GM13976 (cell line): ENCODE measurements around the gene FRYL.

Experiments
- DNase-seq: peaks from one replicate; pipeline ENCODE4 v3.0.0; 2012; ENCODE audit warnings: low spot score
- in situ Hi-C: fragments of 300-500 bp; cut with MboI; formaldehyde crosslinking; loops from one replicate; pipeline ENCODE4 v1.12.0; 2022; ENCODE audit warnings: low sequenced_read_pairs, mixed read lengths, inconsistent platforms; ENCODE audit not compliant: unreplicated experiment
- TF ChIP-seq, protein P1 (sequence below): IDR thresholded peaks from 2 replicates; pipeline ENCODE4 v1.5.1; 2012; ENCODE audit warnings: borderline replicate concordance, mild to moderate bottlenecking; ENCODE audit not compliant: insufficient read depth; ENCODE audit errors: extremely low read depth, missing control alignments, control extremely low read depth

FRYL gene

GRCh38 chr4:48796191-48796926 lies 16.3 kb upstream of the FRYL start:
- in situ Hi-C loops = no loop called here
- DNase-seq = no peak
- TF ChIP-seq, protein P1, sequence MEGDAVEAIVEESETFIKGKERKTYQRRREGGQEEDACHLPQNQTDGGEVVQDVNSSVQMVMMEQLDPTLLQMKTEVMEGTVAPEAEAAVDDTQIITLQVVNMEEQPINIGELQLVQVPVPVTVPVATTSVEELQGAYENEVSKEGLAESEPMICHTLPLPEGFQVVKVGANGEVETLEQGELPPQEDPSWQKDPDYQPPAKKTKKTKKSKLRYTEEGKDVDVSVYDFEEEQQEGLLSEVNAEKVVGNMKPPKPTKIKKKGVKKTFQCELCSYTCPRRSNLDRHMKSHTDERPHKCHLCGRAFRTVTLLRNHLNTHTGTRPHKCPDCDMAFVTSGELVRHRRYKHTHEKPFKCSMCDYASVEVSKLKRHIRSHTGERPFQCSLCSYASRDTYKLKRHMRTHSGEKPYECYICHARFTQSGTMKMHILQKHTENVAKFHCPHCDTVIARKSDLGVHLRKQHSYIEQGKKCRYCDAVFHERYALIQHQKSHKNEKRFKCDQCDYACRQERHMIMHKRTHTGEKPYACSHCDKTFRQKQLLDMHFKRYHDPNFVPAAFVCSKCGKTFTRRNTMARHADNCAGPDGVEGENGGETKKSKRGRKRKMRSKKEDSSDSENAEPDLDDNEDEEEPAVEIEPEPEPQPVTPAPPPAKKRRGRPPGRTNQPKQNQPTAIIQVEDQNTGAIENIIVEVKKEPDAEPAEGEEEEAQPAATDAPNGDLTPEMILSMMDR = no peak

DNA sequence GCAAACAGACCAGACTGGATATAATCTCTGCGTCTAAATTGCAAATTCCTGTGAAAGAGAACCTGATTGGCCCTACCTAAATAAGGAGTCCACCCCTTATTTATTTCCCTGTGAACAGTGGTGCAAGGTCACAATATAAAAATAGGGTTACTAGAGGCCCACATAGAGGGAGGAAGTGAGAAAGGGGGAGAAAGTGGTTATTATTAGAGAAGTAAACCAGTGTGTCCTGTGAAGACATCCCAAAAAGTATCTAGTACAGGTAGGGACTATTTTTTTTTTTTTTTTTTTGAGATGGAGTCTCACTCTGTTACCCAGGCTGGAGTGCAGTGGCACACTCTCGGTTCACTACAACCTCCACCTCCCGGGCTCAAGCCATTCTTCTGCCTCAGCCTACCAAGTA lies 15.0 kb upstream of the FRYL start:
- TF ChIP-seq, protein P1 = no peak
- in situ Hi-C loops = no loop called here
- no peak for DNase-seq

DNA sequence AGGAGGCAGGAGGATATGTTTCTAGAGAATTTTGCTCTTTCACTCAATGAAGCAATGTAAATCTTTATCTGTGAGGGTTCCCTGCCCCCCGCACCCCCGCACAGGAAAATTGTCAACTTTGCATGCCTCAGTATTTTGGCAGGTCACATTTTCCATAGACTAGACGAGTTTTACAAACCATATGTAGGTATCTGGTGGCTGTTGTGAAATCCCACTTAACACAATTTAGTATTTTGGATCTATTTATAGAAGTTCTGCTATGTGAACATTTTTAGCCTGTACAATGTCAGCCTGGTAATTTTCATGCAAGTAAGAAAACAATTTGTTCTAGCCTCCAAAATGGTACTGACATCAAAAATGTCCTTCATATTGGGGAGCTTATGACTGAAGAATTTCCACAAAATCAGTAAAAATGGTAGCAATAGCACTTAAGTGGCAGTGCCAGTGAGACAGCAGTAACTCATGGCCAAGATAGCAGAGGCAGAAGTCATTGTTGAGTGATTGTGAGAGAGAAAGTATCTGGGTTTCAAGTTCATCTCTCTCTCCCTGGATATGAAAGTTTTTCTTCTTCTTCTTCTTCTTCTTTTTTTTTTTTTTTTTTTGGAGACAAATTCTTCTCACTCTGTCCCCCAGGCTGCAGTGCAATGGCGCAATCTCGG lies 12.4 kb upstream of the FRYL start:
- no peak for DNase-seq
- in situ Hi-C loops = no loop called here
- TF ChIP-seq, protein P1 = no peak

- TF ChIP-seq, protein P1 = no peak
- in situ Hi-C loops = no loop called here
These were observed 11.2 kb upstream of the FRYL start for GRCh38 chr4:48791313-48791712.

GRCh38 chr4:48790561-48790960 lies 10.5 kb upstream of the FRYL start:
- in situ Hi-C loops = no loop called here
- TF ChIP-seq, protein P1 = no peak

More at GRCh38 chr4:48791313-48791712, 11.2 kb upstream of the FRYL start:
- DNase-seq = no peak

GRCh38 chr4:48787056-48787455 lies 7.0 kb upstream of the FRYL start:
- no peak for DNase-seq
- in situ Hi-C loops = no loop called here
- TF ChIP-seq, protein P1 = no peak

More at GRCh38 chr4:48790561-48790960, 10.5 kb upstream of the FRYL start:
- no peak for DNase-seq
